Adrenal gland (tissue), 5 donors: ENCODE measurements around the gene HID1.

ENCODE experiments used
- POLR2A ChIP-seq, 2 donors: fragments of 450-650 bp; IDR thresholded peaks; one replicate each; pipeline ENCODE4 v1.6.1; 2017; ENCODE audit warnings: antibody characterized with exemption in 2 of 2, mild to moderate bottlenecking in 2 of 2, moderate library complexity in 1 of 2
- TF ChIP-seq, protein P1 (sequence below), 6 experiments: fragments of 450-650 bp in 4 of 6; fragments of 200-600 bp in 2 of 6; sonication (generic) in 1 of 6; IDR thresholded peaks; 1 replicate in 5 of 6; 2 replicates in 1 of 6; pipeline versions ENCODE4 v1.5.1 to v1.8.0; 2016 to 2021; ENCODE audit warnings: antibody characterized with exemption in 6 of 6, mild to moderate bottlenecking in 2 of 6, moderate library complexity in 1 of 6
- donor health status: DM: no; HTN: no; CAD: no.

DNA sequence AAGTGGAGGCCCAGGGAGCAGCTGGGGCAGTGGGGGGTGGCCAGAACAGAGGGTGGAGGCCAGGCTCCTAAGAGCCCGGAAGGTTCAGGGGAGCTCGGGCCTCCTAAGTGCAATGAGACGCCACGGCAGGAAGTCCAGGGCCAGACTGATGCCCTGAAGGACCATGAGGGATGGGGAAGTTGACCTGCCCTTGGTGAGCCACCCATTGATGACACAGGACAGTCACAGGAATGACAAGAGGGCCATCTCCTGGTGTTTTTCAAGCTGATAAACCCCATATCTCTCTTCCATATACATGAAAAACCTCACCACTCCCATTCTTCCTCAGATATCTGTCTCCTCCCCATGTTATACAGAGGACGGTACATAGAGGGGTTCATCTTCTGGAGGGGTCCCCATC is 34.1 kb upstream of the HID1 start:
- TF ChIP-seq, protein P1, sequence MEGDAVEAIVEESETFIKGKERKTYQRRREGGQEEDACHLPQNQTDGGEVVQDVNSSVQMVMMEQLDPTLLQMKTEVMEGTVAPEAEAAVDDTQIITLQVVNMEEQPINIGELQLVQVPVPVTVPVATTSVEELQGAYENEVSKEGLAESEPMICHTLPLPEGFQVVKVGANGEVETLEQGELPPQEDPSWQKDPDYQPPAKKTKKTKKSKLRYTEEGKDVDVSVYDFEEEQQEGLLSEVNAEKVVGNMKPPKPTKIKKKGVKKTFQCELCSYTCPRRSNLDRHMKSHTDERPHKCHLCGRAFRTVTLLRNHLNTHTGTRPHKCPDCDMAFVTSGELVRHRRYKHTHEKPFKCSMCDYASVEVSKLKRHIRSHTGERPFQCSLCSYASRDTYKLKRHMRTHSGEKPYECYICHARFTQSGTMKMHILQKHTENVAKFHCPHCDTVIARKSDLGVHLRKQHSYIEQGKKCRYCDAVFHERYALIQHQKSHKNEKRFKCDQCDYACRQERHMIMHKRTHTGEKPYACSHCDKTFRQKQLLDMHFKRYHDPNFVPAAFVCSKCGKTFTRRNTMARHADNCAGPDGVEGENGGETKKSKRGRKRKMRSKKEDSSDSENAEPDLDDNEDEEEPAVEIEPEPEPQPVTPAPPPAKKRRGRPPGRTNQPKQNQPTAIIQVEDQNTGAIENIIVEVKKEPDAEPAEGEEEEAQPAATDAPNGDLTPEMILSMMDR (IDR thresholded peaks at IDR 0.05): peak in 5 of 6 experiments; percentile 21 to 41 (median 34)
- no peak for TF ChIP-seq POLR2A (IDR thresholded peaks at IDR 0.05)
